ENCODE results near the gene VPS72. TPM values are rescaled to one million over a fixed set of nuclear protein-coding genes. Genes with fewer than 3 reads are reported as not detected.

The VPS72 gene
- total and polyA plus RNA-seq, 9 of the 15 experiments (the other 6 are each of a cell fraction or from before 2014, with no cell fraction given): 7.2 to 131 (median 75.7) TPM

DNA sequence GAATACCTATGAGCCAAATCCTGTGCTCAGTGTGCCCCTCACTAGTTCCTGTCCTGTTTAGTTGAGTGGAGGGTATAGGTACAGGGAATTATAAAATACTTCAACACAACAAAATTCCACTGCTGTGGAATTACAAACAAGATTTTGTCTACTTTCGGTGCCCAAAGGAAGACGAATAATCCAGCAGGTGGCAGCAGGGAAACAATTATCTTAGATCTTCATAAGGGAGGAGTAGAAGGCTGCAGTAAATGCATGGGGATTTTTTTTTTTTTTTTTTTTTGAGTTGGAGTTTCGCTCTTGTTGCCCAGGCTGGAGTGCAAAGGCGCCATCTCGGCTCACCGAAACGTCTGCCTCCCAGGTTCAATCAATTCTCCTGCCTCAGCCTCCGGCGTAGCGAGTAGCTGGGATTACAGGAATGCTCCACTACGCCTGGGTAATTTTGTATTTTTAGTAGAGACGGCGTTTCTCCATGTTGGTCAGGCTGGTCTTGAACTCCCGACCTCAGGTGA lies 6.3 kb upstream of the VPS72 start (continued):
- TF ChIP-seq, protein P1, sequence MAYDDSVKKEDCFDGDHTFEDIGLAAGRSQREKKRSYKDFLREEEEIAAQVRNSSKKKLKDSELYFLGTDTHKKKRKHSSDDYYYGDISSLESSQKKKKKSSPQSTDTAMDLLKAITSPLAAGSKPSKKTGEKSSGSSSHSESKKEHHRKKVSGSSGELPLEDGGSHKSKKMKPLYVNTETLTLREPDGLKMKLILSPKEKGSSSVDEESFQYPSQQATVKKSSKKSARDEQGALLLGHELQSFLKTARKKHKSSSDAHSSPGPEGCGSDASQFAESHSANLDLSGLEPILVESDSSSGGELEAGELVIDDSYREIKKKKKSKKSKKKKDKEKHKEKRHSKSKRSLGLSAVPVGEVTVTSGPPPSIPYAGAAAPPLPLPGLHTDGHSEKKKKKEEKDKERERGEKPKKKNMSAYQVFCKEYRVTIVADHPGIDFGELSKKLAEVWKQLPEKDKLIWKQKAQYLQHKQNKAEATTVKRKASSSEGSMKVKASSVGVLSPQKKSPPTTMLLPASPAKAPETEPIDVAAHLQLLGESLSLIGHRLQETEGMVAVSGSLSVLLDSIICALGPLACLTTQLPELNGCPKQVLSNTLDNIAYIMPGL (CRISPR knock-in tag; IDR thresholded peaks at IDR 0.05): no peak
- TF ChIP-seq, protein P2, sequence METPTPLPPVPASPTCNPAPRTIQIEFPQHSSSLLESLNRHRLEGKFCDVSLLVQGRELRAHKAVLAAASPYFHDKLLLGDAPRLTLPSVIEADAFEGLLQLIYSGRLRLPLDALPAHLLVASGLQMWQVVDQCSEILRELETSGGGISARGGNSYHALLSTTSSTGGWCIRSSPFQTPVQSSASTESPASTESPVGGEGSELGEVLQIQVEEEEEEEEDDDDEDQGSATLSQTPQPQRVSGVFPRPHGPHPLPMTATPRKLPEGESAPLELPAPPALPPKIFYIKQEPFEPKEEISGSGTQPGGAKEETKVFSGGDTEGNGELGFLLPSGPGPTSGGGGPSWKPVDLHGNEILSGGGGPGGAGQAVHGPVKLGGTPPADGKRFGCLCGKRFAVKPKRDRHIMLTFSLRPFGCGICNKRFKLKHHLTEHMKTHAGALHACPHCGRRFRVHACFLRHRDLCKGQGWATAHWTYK (CRISPR knock-in tag; IDR thresholded peaks at IDR 0.05): no peak
- TF ChIP-seq, protein P3, sequence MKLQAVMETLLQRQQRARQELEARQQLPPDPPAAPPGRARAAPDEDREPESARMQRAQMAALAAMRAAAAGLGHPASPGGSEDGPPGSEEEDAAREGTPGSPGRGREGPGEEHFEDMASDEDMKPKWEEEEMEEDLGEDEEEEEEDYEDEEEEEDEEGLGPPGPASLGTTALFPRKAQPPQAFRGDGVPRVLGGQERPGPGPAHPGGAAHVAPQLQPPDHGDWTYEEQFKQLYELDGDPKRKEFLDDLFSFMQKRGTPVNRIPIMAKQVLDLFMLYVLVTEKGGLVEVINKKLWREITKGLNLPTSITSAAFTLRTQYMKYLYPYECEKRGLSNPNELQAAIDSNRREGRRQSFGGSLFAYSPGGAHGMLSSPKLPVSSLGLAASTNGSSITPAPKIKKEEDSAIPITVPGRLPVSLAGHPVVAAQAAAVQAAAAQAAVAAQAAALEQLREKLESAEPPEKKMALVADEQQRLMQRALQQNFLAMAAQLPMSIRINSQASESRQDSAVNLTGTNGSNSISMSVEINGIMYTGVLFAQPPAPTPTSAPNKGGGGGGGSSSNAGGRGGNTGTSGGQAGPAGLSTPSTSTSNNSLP (IDR thresholded peaks at IDR 0.05; ENCODE audit: borderline replicate concordance, low read depth, low read length): peak; percentile 62; the same call in 1 of the 2 replicates
- TF ChIP-seq, protein P4, sequence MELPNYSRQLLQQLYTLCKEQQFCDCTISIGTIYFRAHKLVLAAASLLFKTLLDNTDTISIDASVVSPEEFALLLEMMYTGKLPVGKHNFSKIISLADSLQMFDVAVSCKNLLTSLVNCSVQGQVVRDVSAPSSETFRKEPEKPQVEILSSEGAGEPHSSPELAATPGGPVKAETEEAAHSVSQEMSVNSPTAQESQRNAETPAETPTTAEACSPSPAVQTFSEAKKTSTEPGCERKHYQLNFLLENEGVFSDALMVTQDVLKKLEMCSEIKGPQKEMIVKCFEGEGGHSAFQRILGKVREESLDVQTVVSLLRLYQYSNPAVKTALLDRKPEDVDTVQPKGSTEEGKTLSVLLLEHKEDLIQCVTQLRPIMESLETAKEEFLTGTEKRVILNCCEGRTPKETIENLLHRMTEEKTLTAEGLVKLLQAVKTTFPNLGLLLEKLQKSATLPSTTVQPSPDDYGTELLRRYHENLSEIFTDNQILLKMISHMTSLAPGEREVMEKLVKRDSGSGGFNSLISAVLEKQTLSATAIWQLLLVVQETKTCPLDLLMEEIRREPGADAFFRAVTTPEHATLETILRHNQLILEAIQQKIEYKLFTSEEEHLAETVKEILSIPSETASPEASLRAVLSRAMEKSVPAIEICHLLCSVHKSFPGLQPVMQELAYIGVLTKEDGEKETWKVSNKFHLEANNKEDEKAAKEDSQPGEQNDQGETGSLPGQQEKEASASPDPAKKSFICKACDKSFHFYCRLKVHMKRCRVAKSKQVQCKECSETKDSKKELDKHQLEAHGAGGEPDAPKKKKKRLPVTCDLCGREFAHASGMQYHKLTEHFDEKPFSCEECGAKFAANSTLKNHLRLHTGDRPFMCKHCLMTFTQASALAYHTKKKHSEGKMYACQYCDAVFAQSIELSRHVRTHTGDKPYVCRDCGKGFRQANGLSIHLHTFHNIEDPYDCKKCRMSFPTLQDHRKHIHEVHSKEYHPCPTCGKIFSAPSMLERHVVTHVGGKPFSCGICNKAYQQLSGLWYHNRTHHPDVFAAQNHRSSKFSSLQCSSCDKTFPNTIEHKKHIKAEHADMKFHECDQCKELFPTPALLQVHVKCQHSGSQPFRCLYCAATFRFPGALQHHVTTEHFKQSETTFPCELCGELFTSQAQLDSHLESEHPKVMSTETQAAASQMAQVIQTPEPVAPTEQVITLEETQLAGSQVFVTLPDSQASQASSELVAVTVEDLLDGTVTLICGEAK (IDR thresholded peaks at IDR 0.05): 0 out of 2 replicates have a peak, but pooled peaks have one; percentile 20
- TF ChIP-seq, protein P4 (CRISPR knock-in tag; IDR thresholded peaks at IDR 0.05): no peak
- TF ChIP-seq, protein P5, sequence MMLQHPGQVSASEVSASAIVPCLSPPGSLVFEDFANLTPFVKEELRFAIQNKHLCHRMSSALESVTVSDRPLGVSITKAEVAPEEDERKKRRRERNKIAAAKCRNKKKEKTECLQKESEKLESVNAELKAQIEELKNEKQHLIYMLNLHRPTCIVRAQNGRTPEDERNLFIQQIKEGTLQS (IDR thresholded peaks at IDR 0.05): no peak
- TF ChIP-seq, protein P5 (CRISPR knock-in tag; conservative IDR thresholded peaks at IDR 0.05): no peak
- 0 out of 3 replicates have a peak, but pooled peaks of 1 of the 2 experiments have one; percentile 38 for TF ChIP-seq CBX3 (IDR thresholded peaks at IDR 0.05; ENCODE audit: borderline replicate concordance in 1 of 2, low read length in 2 of 2)
- TF ChIP-seq SMAD1 (IDR thresholded peaks at IDR 0.05; ENCODE audit: low read depth, low read length, partially characterized antibody): no peak

Data from K562 (cell line).